Keratinocyte (primary cell): ENCODE measurements around the gene SLC39A3. TPM values are rescaled to one million over a fixed set of nuclear protein-coding genes. Genes with fewer than 3 reads are reported as not detected.

Source experiments
- DNase-seq: peaks from one replicate; pipeline ENCODE4 v3.0.0-alpha.2; 2011; ENCODE audit warnings: low read depth, missing footprints, low spot score
- FAIRE-seq: peaks from 2 replicates; lab custom pipeline; 2011; peaks lifted over from hg19 to GRCh38; lab: Jason Lieb, UNC
- H2AFZ ChIP-seq: 2 replicates; pipeline ENCODE4 v1.6.0; 2012; ENCODE audit warnings: low read length, control low read depth, inconsistent platforms; ENCODE audit not compliant: control insufficient read depth
- H3K27ac ChIP-seq: 2 replicates; pipeline ENCODE4 v1.5.1; 2011; ENCODE audit warnings: low read length; ENCODE audit not compliant: control insufficient read depth, insufficient read depth
- H3K27me3 ChIP-seq: 3 replicates; pipeline ENCODE4 v1.6.0; 2011; ENCODE audit warnings: low read length; ENCODE audit not compliant: control insufficient read depth, insufficient read depth; ENCODE audit errors: extremely low read depth
- H3K36me3 ChIP-seq, 2 experiments: 2 replicates in 1 of 2; 3 replicates in 1 of 2; pipeline ENCODE4 v1.5.1; 2011; ENCODE audit warnings: low read length in 2 of 2, mild to moderate bottlenecking in 1 of 2; ENCODE audit not compliant: control insufficient read depth in 2 of 2, insufficient read depth in 2 of 2; ENCODE audit errors: extremely low read depth in 1 of 2
- H3K4me1 ChIP-seq: 3 replicates; pipeline ENCODE4 v1.5.1; 2011; ENCODE audit warnings: low read length; ENCODE audit not compliant: control insufficient read depth, insufficient read depth; ENCODE audit errors: extremely low read depth
- H3K4me2 ChIP-seq: 3 replicates; pipeline ENCODE4 v1.6.0; 2011; ENCODE audit warnings: low read depth, low read length; ENCODE audit not compliant: control insufficient read depth, insufficient read depth; ENCODE audit errors: extremely low read depth
- H3K4me3 ChIP-seq, 3 experiments: fragments of 200-600 bp in 1 of 3; sonication (generic) in 1 of 3; 2 replicates in 2 of 3; 3 replicates in 1 of 3; pipeline ENCODE4 v1.5.1; 2011 to 2016; ENCODE audit warnings: low read length in 3 of 3, mild to moderate bottlenecking in 3 of 3, control low read depth in 2 of 3, inconsistent platforms in 1 of 3, low read depth in 1 of 3, mixed read lengths in 1 of 3, mixed run types in 1 of 3, moderate library complexity in 1 of 3; ENCODE audit not compliant: control insufficient read depth in 2 of 3, insufficient read depth in 2 of 3; ENCODE audit errors: extremely low read depth in 1 of 3
- H3K79me2 ChIP-seq: 2 replicates; pipeline ENCODE4 v1.6.0; 2012; ENCODE audit warnings: low read length; ENCODE audit not compliant: control insufficient read depth, insufficient read depth
- H3K9ac ChIP-seq: 3 replicates; pipeline ENCODE4 v1.6.0; 2011; ENCODE audit warnings: low read length; ENCODE audit not compliant: control insufficient read depth, insufficient read depth; ENCODE audit errors: extremely low read depth
- H3K9me1 ChIP-seq: 3 replicates; pipeline ENCODE4 v1.6.0; 2011; ENCODE audit warnings: low read length; ENCODE audit not compliant: control insufficient read depth, insufficient read depth; ENCODE audit errors: extremely low read depth
- H3K9me3 ChIP-seq: 2 replicates; pipeline ENCODE4 v1.5.1; 2012; ENCODE audit warnings: low read depth, low read length; ENCODE audit not compliant: control insufficient read depth
- H4K20me1 ChIP-seq: 3 replicates; pipeline ENCODE4 v1.6.0; 2011; ENCODE audit warnings: low read length; ENCODE audit not compliant: control insufficient read depth, insufficient read depth; ENCODE audit errors: extremely low read depth
- CTCF ChIP-seq, 3 experiments: IDR thresholded peaks in 1 of 3; conservative IDR thresholded peaks in 1 of 3; optimal IDR thresholded peaks in 1 of 3; 2 replicates in 2 of 3; 3 replicates in 1 of 3; pipeline versions ENCODE3 to v1.5.1; 2011; ENCODE audit warnings: low read length in 3 of 3, mild to moderate bottlenecking in 3 of 3, moderate library complexity in 2 of 3, control low read depth in 1 of 3, inconsistent platforms in 1 of 3; ENCODE audit not compliant: insufficient read depth in 2 of 3; ENCODE audit errors: extremely low read depth in 1 of 3
- EZH2 ChIP-seq: IDR thresholded peaks from one replicate; pipeline ENCODE4 v1.6.1; 2012; ENCODE audit warnings: inconsistent platforms, mild to moderate bottlenecking, low read length, moderate library complexity
- dilution Hi-C: fragments of 300-500 bp; cut with MboI; formaldehyde crosslinking; loops from one replicate; pipeline ENCODE4 v1.7.0; 2020; ENCODE audit warnings: low sequenced_read_pairs; ENCODE audit not compliant: extremely low pct_ligation_motif_present
- polyA plus RNA-seq, 5 experiments: library from polyadenylated mRNA; depleted of rRNA in 3 of 5; stranded (reverse) in 3 of 5; stranded (forward) in 1 of 5; unstranded in 1 of 5; fragments of >200 nt; gene quantifications; 1 replicate in 1 of 5; 2 replicates in 3 of 5; 3 replicates in 1 of 5; pipeline versions ENCODE4 v1.2.1 to v1.2.3, GENCODE V29; 2011 to 2012; ENCODE audit warnings: missing spikeins in 2 of 5, low read depth in 1 of 5, low replicate concordance in 1 of 5

The SLC39A3 gene
- polyA plus RNA-seq, 1 donor (not counting 4 experiments of a cell fraction or from before 2014, with no cell fraction given) = 26.2 TPM

GRCh38 chr19:2716275-2716650, 23.6 kb downstream of the SLC39A3 start:
- H3K4me3 ChIP-seq = no peak overlapping the region
- H3K4me1 ChIP-seq = no peaks in the 10 kb centered on the region
- H3K27me3 ChIP-seq = peaks cover 12% of the 10 kb centered on the region
- H3K9me3 ChIP-seq = peaks cover 9% of the 10 kb centered on the region
- H3K79me2 ChIP-seq = no peaks in the 10 kb centered on the region
- TF ChIP-seq CTCF (optimal IDR thresholded peaks at IDR 0.05 in 1 of 3, IDR thresholded peaks at IDR 0.05 in 1 of 3, conservative IDR thresholded peaks at IDR 0.05 in 1 of 3; ENCODE audit: extremely low read depth in 1 of 3, insufficient read depth in 2 of 3, low read length in 3 of 3) (no peak), EZH2 (no peak)
- no peak overlapping the region for H3K9ac ChIP-seq
- FAIRE-seq (no peak), DNase-seq (no peak)
- H4K20me1 ChIP-seq = no peaks in the 10 kb centered on the region
- no peak overlapping the region for H3K4me2 ChIP-seq
- H3K9me1 ChIP-seq = no peaks in the 10 kb centered on the region
- no peak overlapping the region for H3K27ac ChIP-seq
- no peaks in the 10 kb centered on the region for H3K36me3 ChIP-seq
- dilution Hi-C loops = no loop called here
- H2AFZ ChIP-seq = no peak overlapping the region

- no peaks in the 10 kb centered on the region for H3K36me3 ChIP-seq
- dilution Hi-C loops = no loop called here
- H3K4me2 ChIP-seq = no peak overlapping the region
- H3K9me3 ChIP-seq = peaks cover 9% of the 10 kb centered on the region
- no peak for DNase-seq
- peaks cover 11% of the 10 kb centered on the region for H3K27me3 ChIP-seq
- no peak for FAIRE-seq
- H3K4me3 ChIP-seq = no peak overlapping the region
- no peak overlapping the region for H3K9ac ChIP-seq
- H3K79me2 ChIP-seq = no peaks in the 10 kb centered on the region
- H3K4me1 ChIP-seq = no peaks in the 10 kb centered on the region
- no peak overlapping the region for H2AFZ ChIP-seq
- no peaks in the 10 kb centered on the region for H4K20me1 ChIP-seq
- TF ChIP-seq CTCF (optimal IDR thresholded peaks at IDR 0.05 in 1 of 3, IDR thresholded peaks at IDR 0.05 in 1 of 3, conservative IDR thresholded peaks at IDR 0.05 in 1 of 3; ENCODE audit: extremely low read depth in 1 of 3, insufficient read depth in 2 of 3, low read length in 3 of 3) (no peak), EZH2 (no peak)
- H3K9me1 ChIP-seq = no peaks in the 10 kb centered on the region
- H3K27ac ChIP-seq = no peak overlapping the region
Observed at GRCh38 chr19:2715470-2716274, 24.1 kb downstream of the SLC39A3 start.
